ENCODE results near the gene CELF2.

CELF2 gene

DNA sequence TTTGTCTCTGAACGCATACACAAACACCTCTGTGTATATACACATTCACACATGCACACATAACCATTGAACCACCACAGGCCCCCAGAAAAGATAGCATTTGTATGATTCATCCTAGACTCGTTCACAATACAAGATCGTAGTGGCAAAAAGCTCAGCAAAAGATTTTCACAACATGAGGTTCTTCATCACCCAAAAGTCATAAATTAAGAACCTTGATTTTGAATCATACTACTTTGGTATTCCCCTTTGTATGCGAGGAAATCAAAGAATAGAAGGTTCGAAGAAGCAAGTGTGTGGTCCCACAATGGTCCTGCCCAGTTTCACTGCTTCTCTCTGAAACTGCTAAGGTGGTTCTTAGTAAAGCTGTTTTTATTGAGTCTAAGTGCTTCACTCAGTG lies 200.7 kb downstream of the CELF2 start:
- peaks cover 84% of the 10 kb centered on the region for H3K79me2 ChIP-seq (ENCODE audit: insufficient read depth, low read length)
- H3K9me3 ChIP-seq (ENCODE audit: insufficient read depth, low read length, severe bottlenecking), result no peaks in the 10 kb centered on the region
- DNase-seq (no peak), ATAC-seq (ENCODE audit: insufficient read depth, low read depth) (no peak)
- no peak overlapping the region for H3K27ac ChIP-seq (ENCODE audit: low read length)
- no peak overlapping the region for H3K9ac ChIP-seq (ENCODE audit: low read depth, low read length)
- H2AFZ ChIP-seq (ENCODE audit: low read depth, low read length), result no peak overlapping the region
- no peak overlapping the region for H3K4me2 ChIP-seq (ENCODE audit: insufficient read depth, low read length)
- H3K27me3 ChIP-seq (ENCODE audit: insufficient read depth, low read length, poor library complexity), result no peaks in the 10 kb centered on the region
- H3K36me3 ChIP-seq (ENCODE audit: insufficient read depth, low read length), result peaks cover 74% of the 10 kb centered on the region
- peaks cover 21% of the 10 kb centered on the region for H4K20me1 ChIP-seq (ENCODE audit: insufficient read depth, low read length)
- no peaks in the 10 kb centered on the region for H3K4me1 ChIP-seq (ENCODE audit: insufficient read depth, low read length)
- TF ChIP-seq, protein P1, sequence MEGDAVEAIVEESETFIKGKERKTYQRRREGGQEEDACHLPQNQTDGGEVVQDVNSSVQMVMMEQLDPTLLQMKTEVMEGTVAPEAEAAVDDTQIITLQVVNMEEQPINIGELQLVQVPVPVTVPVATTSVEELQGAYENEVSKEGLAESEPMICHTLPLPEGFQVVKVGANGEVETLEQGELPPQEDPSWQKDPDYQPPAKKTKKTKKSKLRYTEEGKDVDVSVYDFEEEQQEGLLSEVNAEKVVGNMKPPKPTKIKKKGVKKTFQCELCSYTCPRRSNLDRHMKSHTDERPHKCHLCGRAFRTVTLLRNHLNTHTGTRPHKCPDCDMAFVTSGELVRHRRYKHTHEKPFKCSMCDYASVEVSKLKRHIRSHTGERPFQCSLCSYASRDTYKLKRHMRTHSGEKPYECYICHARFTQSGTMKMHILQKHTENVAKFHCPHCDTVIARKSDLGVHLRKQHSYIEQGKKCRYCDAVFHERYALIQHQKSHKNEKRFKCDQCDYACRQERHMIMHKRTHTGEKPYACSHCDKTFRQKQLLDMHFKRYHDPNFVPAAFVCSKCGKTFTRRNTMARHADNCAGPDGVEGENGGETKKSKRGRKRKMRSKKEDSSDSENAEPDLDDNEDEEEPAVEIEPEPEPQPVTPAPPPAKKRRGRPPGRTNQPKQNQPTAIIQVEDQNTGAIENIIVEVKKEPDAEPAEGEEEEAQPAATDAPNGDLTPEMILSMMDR (IDR thresholded peaks at IDR 0.05; ENCODE audit: borderline replicate concordance, extremely low read depth, low read length, poor library complexity, severe bottlenecking), result no peak
- TF ChIP-seq EZH2 (IDR thresholded peaks at IDR 0.05; ENCODE audit: borderline replicate concordance, low read depth, low read length, severe bottlenecking), result no peak
- no peak overlapping the region for H3K4me3 ChIP-seq (ENCODE audit: low read depth in 1 of 2, low read length in 2 of 2)

DNA sequence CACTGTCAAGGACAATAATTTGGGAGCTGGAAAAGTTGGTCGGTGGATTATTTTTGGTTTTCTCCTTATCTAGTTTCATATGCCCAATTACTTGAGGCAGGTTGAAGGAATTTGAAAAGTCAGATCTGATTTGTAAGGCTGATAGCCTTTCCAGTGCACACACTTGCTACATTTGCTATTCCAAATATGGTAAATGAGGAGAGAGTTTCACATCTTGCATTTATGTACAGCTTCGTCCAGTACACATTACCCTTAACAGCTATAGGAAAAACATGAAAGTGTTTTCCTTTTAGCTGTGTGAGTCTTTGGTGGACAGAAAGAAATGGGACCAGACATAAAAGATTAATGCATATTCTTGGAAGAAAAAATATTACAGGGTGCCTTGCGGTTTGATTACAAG lies 201.8 kb downstream of the CELF2 start:
- H4K20me1 ChIP-seq (ENCODE audit: insufficient read depth, low read length), result peaks cover 18% of the 10 kb centered on the region

DNA sequence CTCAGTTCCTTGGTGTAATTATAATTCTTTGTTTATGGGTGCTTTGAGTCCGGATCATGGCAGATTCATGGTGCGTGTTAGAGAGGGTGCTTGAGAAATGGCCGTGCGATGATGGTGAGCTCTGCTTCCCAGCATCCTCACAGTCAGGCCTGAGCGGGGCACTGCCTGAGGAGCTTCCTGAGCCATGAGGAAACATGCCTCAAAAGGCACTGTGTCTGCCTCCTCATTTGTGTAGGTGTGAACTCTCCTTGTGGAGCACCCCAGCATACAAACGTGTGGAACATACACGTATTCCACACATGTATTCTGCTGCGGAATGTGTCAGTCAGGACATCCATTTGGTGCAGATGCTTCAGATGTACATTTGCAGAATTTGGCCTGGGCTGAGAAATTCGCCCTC lies 205.4 kb downstream of the CELF2 start:
- TF ChIP-seq, protein P1 (IDR thresholded peaks at IDR 0.05; ENCODE audit: borderline replicate concordance, extremely low read depth, low read length, poor library complexity, severe bottlenecking), result no peak
- no peak for TF ChIP-seq EZH2 (IDR thresholded peaks at IDR 0.05; ENCODE audit: borderline replicate concordance, low read depth, low read length, severe bottlenecking)

More for the DNA sequence above, 201.8 kb downstream of the CELF2 start:
- H3K9ac ChIP-seq (ENCODE audit: low read depth, low read length), result no peak overlapping the region
- H3K27me3 ChIP-seq (ENCODE audit: insufficient read depth, low read length, poor library complexity), result no peaks in the 10 kb centered on the region
- peaks cover 2% of the 10 kb centered on the region for H3K4me1 ChIP-seq (ENCODE audit: insufficient read depth, low read length)
- peaks cover 83% of the 10 kb centered on the region for H3K79me2 ChIP-seq (ENCODE audit: insufficient read depth, low read length)
- peaks cover 70% of the 10 kb centered on the region for H3K36me3 ChIP-seq (ENCODE audit: insufficient read depth, low read length)
- no peak overlapping the region for H3K4me3 ChIP-seq (ENCODE audit: low read depth in 1 of 2, low read length in 2 of 2)
- no peak overlapping the region for H3K27ac ChIP-seq (ENCODE audit: low read length)
- no peak overlapping the region for H3K4me2 ChIP-seq (ENCODE audit: insufficient read depth, low read length)
- DNase-seq (no peak), ATAC-seq (ENCODE audit: insufficient read depth, low read depth) (no peak)
- no peak overlapping the region for H2AFZ ChIP-seq (ENCODE audit: low read depth, low read length)
- no peak for TF ChIP-seq EZH2 (IDR thresholded peaks at IDR 0.05; ENCODE audit: borderline replicate concordance, low read depth, low read length, severe bottlenecking)
- TF ChIP-seq, protein P1 (IDR thresholded peaks at IDR 0.05; ENCODE audit: borderline replicate concordance, extremely low read depth, low read length, poor library complexity, severe bottlenecking), result no peak
- no peaks in the 10 kb centered on the region for H3K9me3 ChIP-seq (ENCODE audit: insufficient read depth, low read length, severe bottlenecking)

More for the DNA sequence above, 205.4 kb downstream of the CELF2 start:
- no peak overlapping the region for H2AFZ ChIP-seq (ENCODE audit: low read depth, low read length)
- peaks cover 30% of the 10 kb centered on the region for H3K4me1 ChIP-seq (ENCODE audit: insufficient read depth, low read length)
- H4K20me1 ChIP-seq (ENCODE audit: insufficient read depth, low read length), result peaks cover 36% of the 10 kb centered on the region
- ATAC-seq (ENCODE audit: insufficient read depth, low read depth) (no peak), DNase-seq (no peak)
- H3K9me3 ChIP-seq (ENCODE audit: insufficient read depth, low read length, severe bottlenecking), result no peaks in the 10 kb centered on the region
- no peak overlapping the region for H3K9ac ChIP-seq (ENCODE audit: low read depth, low read length)
- H3K4me2 ChIP-seq (ENCODE audit: insufficient read depth, low read length), result no peak overlapping the region
- H3K4me3 ChIP-seq (ENCODE audit: low read depth in 1 of 2, low read length in 2 of 2), result no peak overlapping the region
- peaks cover 79% of the 10 kb centered on the region for H3K79me2 ChIP-seq (ENCODE audit: insufficient read depth, low read length)
- H3K27ac ChIP-seq (ENCODE audit: low read length), result no peak overlapping the region
- H3K27me3 ChIP-seq (ENCODE audit: insufficient read depth, low read length, poor library complexity), result no peaks in the 10 kb centered on the region
- H3K36me3 ChIP-seq (ENCODE audit: insufficient read depth, low read length), result peaks cover 60% of the 10 kb centered on the region

Data from DND-41 (cell line).